HG03045 (cell line): ENCODE results near the gene LZTR1.

ENCODE experiments used
- ATAC-seq: cut with Tn5 transposase; IDR thresholded peaks from one replicate; pipeline ENCODE4 v1.9.1; 2021; ENCODE audit warnings: mild to moderate bottlenecking, moderate library complexity; ENCODE audit not compliant: unreplicated experiment

The LZTR1 gene

GRCh38 chr22:20949698-20950183 lies 32.4 kb upstream of the LZTR1 start:
- no peak for ATAC-seq

GRCh38 chr22:20951151-20951931 lies 30.8 kb upstream of the LZTR1 start:
- ATAC-seq: no peak

DNA sequence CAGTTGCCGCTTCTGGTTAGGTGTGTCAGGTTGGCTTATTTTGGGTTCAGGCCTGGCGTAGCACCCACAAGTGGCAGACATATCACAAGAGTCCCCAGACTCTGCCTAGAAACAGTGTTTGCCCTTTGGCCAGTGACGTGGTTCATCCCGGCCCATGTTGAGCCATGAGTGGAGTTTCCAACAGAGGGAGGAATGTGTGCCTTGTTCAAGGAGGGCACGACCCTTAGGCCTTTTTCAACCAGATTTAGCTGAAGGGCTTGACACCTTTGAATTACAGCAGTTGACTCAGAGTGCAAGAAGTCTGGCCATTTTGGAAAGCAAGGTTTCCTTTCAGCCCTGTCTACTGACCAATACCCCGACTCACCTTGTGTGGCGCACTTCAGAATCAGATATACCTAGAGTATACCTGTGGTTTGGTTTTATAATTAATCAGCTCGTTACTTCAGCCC lies 30.1 kb upstream of the LZTR1 start:
- no peak for ATAC-seq

DNA sequence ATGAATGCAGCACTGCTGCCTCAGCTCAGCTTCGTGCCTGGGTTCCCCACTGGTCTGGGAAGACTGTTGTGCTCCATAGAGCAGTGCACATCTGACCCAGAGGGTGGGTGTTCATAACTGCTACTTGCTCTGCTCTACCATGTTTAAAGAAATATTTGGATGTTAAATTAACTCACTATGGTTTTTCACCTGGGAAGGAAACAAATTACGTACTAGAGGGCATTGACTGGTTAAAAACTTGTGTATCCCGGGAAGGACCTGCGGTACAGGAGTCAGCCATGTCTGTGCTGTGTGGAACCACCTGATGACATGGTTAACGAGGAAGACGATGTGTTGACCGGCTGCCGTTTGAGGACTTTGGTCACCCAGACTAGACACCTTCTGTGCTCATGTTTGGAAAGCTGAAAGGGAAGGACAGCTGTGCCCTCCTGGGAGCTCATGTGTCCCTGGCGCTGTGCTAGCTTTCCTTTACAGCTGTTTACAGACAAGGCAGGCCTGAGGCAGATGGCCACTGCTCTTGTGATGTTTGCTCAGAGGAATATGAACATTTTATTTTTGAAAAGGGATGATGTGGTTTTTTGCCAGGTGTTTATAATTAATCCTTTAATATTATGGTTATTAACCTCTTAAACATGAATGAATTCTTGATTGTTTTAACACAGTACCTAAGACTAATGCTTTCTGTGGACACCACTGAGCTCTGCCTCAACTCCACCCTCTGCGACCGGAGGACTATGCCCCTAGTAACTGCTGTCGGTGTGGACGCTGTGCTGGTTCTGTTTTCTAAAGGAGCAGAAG lies 29.4 kb upstream of the LZTR1 start:
- no peak for ATAC-seq

- ATAC-seq: no peak
Observed at GRCh38 chr22:20953342-20953608, 28.8 kb upstream of the LZTR1 start.

DNA sequence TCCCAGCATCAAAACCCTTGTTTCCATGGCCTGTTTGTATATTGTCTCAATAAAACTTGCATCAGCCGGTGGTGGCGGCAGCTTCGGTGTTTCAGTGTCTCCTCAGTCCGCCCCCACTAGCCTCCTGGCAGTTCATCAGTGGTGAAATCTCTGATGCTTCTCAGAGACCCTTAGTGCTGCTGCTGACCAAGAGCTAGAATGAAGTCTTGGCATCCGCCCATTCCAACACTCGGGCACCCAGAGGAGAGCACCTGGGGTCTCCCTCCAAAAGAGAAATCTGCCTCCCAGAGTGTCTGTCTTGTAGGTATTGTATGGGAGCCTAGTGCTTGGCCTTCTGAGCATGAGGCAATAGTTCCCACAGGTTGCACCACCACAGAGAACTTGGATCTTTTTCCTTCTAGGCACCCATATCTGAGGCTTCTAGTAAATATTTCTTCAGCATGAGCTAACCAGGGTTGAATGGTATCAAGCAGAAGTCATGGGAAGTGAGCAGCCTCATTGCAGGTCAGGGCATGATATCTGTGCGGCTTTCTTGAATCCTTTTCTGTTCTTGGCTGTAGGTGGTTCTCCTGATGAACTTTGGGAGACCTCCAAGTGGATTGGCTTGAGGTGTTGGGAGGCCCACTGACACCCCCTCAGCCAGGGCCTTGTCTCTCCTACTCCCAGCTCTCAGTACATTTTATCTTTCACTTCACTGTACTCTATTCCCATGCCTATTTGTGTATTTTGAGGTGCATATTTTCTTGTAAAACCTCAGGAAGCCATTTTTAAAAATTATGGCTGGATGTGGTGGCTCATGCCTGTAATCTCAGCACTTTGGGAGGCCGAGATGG lies 28.2 kb upstream of the LZTR1 start:
- ATAC-seq: no peak

DNA sequence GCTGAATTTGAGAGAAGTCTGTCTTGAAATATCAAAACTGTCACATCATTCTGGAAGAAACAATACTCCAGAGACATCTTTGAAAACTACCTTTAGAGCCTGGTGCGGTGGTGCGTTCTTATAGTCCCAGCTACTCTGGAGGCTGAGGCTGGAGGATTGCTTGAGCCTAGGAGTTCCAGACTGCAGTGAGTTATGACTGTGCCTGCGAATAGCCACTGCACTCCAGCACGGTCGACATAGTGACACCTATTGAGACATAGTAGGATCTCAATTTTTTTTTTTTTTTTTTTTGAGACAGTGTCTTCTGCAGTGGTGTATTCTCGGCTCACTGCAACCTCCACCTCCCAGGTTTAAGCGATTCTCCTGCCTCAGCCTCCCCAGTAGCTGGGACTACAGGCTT lies 26.5 kb upstream of the LZTR1 start:
- ATAC-seq: no peak

DNA sequence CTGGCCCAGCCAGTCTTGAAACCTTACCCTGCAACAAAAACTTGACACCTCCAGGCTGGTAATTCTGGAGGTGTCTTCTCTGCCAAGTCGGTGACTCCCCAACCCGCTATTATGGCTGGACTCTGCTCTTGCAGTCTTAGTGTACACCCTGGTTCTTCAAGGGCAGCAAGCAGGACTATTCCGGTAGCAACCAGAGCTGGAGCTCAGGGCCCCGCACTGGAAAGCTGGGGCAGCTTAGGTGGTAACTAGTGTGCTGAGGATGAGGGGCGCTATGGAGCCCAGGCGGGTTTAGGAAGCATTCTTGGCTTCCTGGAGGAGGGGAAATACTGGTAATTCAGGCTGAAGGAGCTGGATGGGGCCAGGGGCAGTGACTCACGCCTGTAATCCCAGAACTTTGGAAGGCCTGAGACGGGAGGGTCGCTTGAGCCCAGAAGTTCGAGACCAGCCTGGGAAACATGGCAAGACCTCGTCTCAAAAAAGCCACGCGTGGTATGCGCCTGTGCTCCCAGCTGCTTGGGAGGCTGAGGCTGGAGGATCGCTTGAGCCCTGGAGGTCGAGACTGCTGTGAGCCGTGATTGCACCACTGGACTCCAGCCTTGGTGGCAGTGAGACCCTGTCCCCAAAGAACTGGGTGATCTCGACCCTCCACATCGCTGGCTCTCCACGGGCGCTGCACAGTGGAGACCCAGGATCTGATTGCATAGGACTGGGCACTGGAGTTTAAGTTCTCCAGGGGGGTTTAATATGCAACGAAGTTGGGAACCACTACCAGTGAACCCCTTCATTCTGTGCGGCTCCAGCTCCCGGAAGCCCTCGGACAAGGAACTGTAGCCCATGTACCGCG lies 25.6 kb upstream of the LZTR1 start:
- no peak for ATAC-seq

GRCh38 chr22:20957102-20957682 lies 24.9 kb upstream of the LZTR1 start:
- no peak for ATAC-seq

- no peak for ATAC-seq
Observed at GRCh38 chr22:20957683-20958431, 24.2 kb upstream of the LZTR1 start.

DNA sequence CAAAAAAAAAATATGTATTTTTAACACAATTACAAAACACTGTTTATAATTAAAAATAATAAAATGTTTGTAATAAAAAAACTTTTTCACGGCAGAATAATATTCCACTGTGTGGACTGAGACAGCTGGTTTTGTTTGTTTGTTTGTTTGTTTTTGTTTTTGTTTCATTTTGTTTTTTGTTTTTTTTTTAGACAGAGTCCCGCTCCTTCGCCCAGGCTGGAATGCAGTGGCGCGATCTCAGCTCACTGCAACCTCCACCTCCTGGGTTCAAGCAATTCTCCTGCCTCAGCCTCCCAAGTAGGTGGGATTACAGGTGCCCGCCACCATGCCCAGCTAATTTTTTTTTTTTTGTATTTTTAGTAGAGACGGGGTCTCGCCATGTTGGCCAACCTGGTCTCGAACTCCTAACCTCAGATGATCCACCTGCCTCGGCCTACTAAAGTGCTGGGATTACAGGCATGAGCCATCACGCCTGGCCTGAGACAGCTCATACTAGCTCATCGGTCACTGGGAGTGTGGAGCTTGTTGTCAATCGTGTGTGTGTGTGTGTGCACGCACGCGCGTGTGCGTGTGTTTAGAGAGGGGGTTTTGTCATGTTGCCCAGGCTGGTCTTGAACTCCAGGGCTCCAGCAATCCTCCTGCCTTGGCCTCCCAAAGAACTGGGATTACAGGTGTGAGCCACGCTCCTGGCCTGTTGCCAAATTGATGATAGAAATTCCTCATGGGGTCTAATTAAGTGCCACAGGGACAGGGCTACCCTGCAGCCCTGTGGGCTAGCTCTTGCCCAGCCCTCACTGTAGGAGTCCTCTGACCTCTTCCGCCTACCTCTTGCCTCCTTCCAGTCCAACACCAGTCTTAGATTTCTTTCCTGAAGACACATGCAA lies 22.3 kb upstream of the LZTR1 start:
- ATAC-seq: no peak

- no peak for ATAC-seq
Observed at GRCh38 chr22:20960609-20961008, 21.5 kb upstream of the LZTR1 start.

- ATAC-seq: no peak
Observed at GRCh38 chr22:20962491-20962945, 19.6 kb upstream of the LZTR1 start.

GRCh38 chr22:20963201-20964052 lies 18.7 kb upstream of the LZTR1 start:
- no peak for ATAC-seq

GRCh38 chr22:20964090-20964798 lies 17.9 kb upstream of the LZTR1 start:
- no peak for ATAC-seq

DNA sequence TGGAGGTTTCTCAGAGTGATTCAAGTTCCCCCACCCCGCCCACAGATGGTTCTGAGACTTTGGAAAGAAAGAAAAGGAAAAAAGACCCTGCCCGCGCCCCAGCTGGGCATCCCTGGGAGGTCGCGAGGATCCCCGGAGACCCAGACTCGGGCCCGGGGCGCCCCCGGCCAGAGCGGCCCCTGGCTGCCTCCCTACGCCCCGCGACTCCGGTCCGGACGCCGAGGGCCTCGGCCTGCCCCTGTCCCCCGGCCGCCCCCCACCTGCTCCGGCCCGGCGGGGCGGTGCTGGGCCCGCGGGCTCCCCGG lies 17.3 kb upstream of the LZTR1 start:
- ATAC-seq: no peak
